Activated T-cell treated with anti-CD3 and anti-CD28 coated beads for 4 hours (primary cell): ENCODE data around the gene UMODL1.

ENCODE experiments used
- DNase-seq: peaks from one replicate; pipeline ENCODE4 v3.0.0-alpha.2; 2020

Gene UMODL1

GRCh38 chr21:42071146-42071737 is at the start of gene UMODL1:
Gene UMODL1, plus strand, starts transcription at chr21:42071317. Its CDS starts 0 bp downstream, at chr21:42071317.
- DNase-seq, result no peak

- no peak for DNase-seq
Measured at GRCh38 chr21:42021371-42022090, 49.6 kb upstream of the UMODL1 start.

GRCh38 chr21:42022091-42022430 is 49.1 kb upstream of the UMODL1 start:
- DNase-seq, result no peak

GRCh38 chr21:42022906-42023305 is 48.2 kb upstream of the UMODL1 start:
- DNase-seq, result no peak

- no peak for DNase-seq
Measured at GRCh38 chr21:42025376-42026081, 45.6 kb upstream of the UMODL1 start.

GRCh38 chr21:42026082-42026435 is 45.1 kb upstream of the UMODL1 start:
- DNase-seq, result no peak

GRCh38 chr21:42027085-42027821 is 43.9 kb upstream of the UMODL1 start:
- no peak for DNase-seq

- DNase-seq, result no peak
Measured at GRCh38 chr21:42027822-42028765, 43.0 kb upstream of the UMODL1 start.

- no peak for DNase-seq
Measured at GRCh38 chr21:42028766-42029425, 42.2 kb upstream of the UMODL1 start.

GRCh38 chr21:42030311-42030710 is 40.8 kb upstream of the UMODL1 start:
- no peak for DNase-seq

GRCh38 chr21:42031241-42031640 is 39.9 kb upstream of the UMODL1 start:
- DNase-seq, result no peak

- no peak for DNase-seq
Measured at GRCh38 chr21:42031816-42032215, 39.3 kb upstream of the UMODL1 start.

- no peak for DNase-seq
Measured at GRCh38 chr21:42032266-42032665, 38.9 kb upstream of the UMODL1 start.

- no peak for DNase-seq
Measured at GRCh38 chr21:42032968-42033367, 38.1 kb upstream of the UMODL1 start.

- DNase-seq, result no peak
Measured at GRCh38 chr21:42036313-42036712, 34.8 kb upstream of the UMODL1 start.

- DNase-seq, result no peak
Measured at GRCh38 chr21:42037516-42037915, 33.6 kb upstream of the UMODL1 start.

GRCh38 chr21:42037943-42038342 is 33.2 kb upstream of the UMODL1 start:
- DNase-seq, result no peak

GRCh38 chr21:42038393-42038792 is 32.7 kb upstream of the UMODL1 start:
- DNase-seq, result no peak

- no peak for DNase-seq
Measured at GRCh38 chr21:42038826-42039425, 32.2 kb upstream of the UMODL1 start.

- no peak for DNase-seq
Measured at GRCh38 chr21:42039470-42039901, 31.6 kb upstream of the UMODL1 start.

- no peak for DNase-seq
Measured at GRCh38 chr21:42039911-42040351, 31.2 kb upstream of the UMODL1 start.
